Naive thymus-derived CD8-positive, alpha-beta T cell (primary cell): ENCODE measurements around the gene CHST5. TPM values are rescaled to one million over a fixed set of nuclear protein-coding genes. Genes with fewer than 3 reads are reported as not detected.

Experiments
- ATAC-seq, 2 donors: fragments of 150-1000 bp; cut with Tn5 transposase in 1 of 2; sonication (Bioruptor Pico), chemical (Tn5 transposase) in 1 of 2; 1 replicate in 1 of 2; 2 replicates in 1 of 2; pipeline ENCODE4 v1.10.0; 2021; ENCODE audit warnings: mild to moderate bottlenecking in 2 of 2, moderate library complexity in 2 of 2
- POLR2A ChIA-PET: fragments of 350-600 bp; sonication (Branson Sonifier 250); formaldehyde crosslinking; loops from one replicate; lab custom pipeline; 2021; ENCODE audit warnings: antibody characterized with exemption; lab: Charles Lee
- DNase-seq, 10 donors: peaks; one replicate each; pipeline versions ENCODE4 v3.0.0 to v3.0.0-alpha.2; 2020 to 2022
- H3K27ac Mint-ChIP-seq, 10 donors: one replicate each; pipeline ENCODE4 v1.8.0; 2020 to 2022; ENCODE audit warnings: mild to moderate bottlenecking in 10 of 10, mixed read lengths in 10 of 10, moderate library complexity in 4 of 10, inconsistent platforms in 1 of 10
- H3K27me3 Mint-ChIP-seq, 5 donors: one replicate each; pipeline ENCODE4 v1.8.0; 2021 to 2022; ENCODE audit warnings: mixed read lengths in 5 of 5
- H3K36me3 Mint-ChIP-seq, 3 donors: one replicate each; pipeline ENCODE4 v1.8.0; 2020 to 2022; ENCODE audit warnings: mixed read lengths in 3 of 3, mild to moderate bottlenecking in 2 of 3, inconsistent platforms in 1 of 3
- H3K4me1 Mint-ChIP-seq, 4 donors: one replicate each; pipeline ENCODE4 v1.8.0; 2021 to 2022; ENCODE audit warnings: mixed read lengths in 4 of 4
- H3K4me3 Mint-ChIP-seq, 10 donors: one replicate each; pipeline ENCODE4 v1.8.0; 2020 to 2022; ENCODE audit warnings: mild to moderate bottlenecking in 10 of 10, mixed read lengths in 10 of 10, moderate library complexity in 6 of 10, inconsistent platforms in 1 of 10
- H3K9me3 Mint-ChIP-seq, 9 donors: one replicate each; pipeline ENCODE4 v1.8.0; 2020 to 2022; ENCODE audit warnings: mixed read lengths in 9 of 9, mild to moderate bottlenecking in 3 of 9, inconsistent platforms in 1 of 9, moderate library complexity in 1 of 9
- polyA plus RNA-seq, 3 donors: library from polyadenylated mRNA; unstranded; fragments of 300-500 nt; fragmentation: Illumina TruSeq; gene quantifications; one replicate each; pipeline ENCODE4 v1.2.3, GENCODE V29; 2021
- total RNA-seq, 8 experiments: library from RNA in 2 of 8; stranded (reverse) in 2 of 8; gene quantifications; one replicate each; pipeline ENCODE4 v1.2.3 and lab custom pipeline; 2021 to 2026

Gene CHST5
- total and polyA plus RNA-seq, 5 experiments from 2014 or later: not detected

- peaks cover 8 to 55% (median 48%) of the 10 kb centered on the region in 4 donors for H3K4me1 Mint-ChIP-seq
- POLR2A ChIA-PET: interaction anchor here (0.6 to 6.1 kb wide), 7 partner anchors 7 to 81 kb away, joined by 3 to 58 read pairs (median 13); partner anchors contain the start of genes ADAT1, KARS1, TERF2IP and TMEM231
- peak in 1 of 2 donors; percentile 2 for ATAC-seq
These were observed 30.9 kb upstream of the CHST5 start for GRCh38 chr16:75566758-75567255.

DNA sequence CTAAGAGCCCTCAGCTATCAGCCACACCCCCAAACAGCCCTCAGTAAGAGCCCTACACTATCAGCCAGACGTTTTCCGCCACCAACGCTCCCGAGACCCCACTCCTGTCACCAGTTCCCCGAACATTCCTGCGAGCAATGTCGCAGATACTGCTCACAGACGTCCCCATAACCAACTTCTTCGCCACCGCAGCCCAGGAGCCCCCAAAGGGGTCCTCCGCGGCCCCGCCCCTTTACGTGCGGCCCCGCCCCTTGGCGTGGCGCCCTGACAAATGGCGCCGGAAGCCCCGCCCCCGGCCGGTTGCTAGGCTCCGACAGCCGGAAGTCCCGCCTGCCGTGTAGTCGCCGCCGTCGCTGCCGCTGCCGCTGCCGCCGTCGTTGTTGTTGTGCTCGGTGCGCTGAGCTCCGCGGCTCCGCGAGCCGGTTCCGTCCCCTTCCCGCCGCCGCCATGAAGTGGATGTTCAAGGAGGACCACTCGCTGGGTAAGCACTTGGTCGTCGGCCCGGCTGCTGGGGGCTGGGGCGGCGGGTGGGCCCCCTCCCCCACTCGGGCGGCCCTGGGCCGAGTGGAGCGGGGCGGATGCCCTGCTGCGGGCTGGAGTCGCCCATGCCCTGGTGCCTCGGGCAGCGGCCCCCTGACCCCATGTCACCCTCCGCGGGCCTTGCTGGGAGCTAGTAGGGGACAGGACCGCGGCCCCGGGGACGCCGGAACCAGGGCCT lies 30.3 kb upstream of the CHST5 start, which contains the start of gene GABARAPL2:
GABARAPL2 (plus strand) TSS at position 340 of the 718 bp plus-strand sequence; CDS start at position 448, 108 bp downstream.
- Mint-ChIP-seq H3K4me3 (peak within 1 kb of the TSS; percentile 91 to 99 (median 98)), H3K27ac (peak within 1 kb of the TSS; percentile 92 to 99 (median 97)), H3K4me1 (peaks cover 8 to 52% (median 44%) of the 10 kb centered on the region in 4 donors), H3K27me3 (peaks cover 3 to 19% (median 9%) of the 10 kb centered on the region in 5 donors), H3K36me3 (peaks cover 0 to 29% (median 3%) of the 10 kb centered on the region in 3 donors), H3K9me3 (no peaks in the 10 kb centered on the region)
- POLR2A ChIA-PET: interaction anchor here (0.8 to 6.1 kb wide), 9 partner anchors 8 to 133 kb away, joined by 3 to 58 read pairs (median 8); partner anchors contain the start of genes ADAT1, CFDP1, KARS1 and TERF2IP
- ATAC-seq (peak; percentile 79), DNase-seq (peak; percentile 84 to 98 (median 94))

More at GRCh38 chr16:75566758-75567255, 30.9 kb upstream of the CHST5 start:
- Mint-ChIP-seq H3K27ac (peak overlapping the region; percentile 22 to 91 (median 80)), H3K9me3 (no peaks in the 10 kb centered on the region), H3K36me3 (peaks cover 0 to 35% (median 3%) of the 10 kb centered on the region in 3 donors), H3K27me3 (peaks cover 3 to 19% (median 9%) of the 10 kb centered on the region in 5 donors), H3K4me3 (peak overlapping the region; percentile 72 to 99 (median 97))
- peak in 5 of 10 donors; percentile 13 to 30 (median 22) for DNase-seq

DNA sequence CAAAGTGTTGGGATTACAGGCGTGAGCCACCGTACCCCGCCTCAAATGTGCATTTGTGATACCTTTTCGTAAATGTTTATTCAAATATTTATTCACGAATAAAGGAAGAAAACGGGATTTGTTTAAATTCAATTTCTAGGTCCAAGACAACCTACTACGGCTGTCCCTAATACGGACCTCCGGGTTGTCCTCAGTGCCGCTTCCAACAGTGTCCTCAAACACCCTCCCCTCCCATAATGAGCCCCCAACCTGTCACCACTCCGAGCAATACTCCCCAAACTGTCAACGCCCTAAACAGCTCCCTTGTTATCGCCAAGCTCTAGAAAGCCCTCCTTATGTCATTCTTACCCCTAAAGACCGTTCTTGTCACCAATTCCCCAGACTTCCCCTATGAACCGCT lies 29.7 kb upstream of the CHST5 start:
- H3K27ac Mint-ChIP-seq: peak overlapping the region; percentile 92 to 99 (median 97)
- no peaks in the 10 kb centered on the region for H3K9me3 Mint-ChIP-seq
- peaks cover 0 to 26% (median 3%) of the 10 kb centered on the region in 3 donors for H3K36me3 Mint-ChIP-seq
- H3K4me1 Mint-ChIP-seq: peaks cover 8 to 49% (median 43%) of the 10 kb centered on the region in 4 donors
- POLR2A ChIA-PET: interaction anchor here (0.8 to 6.1 kb wide), 10 partner anchors 8 to 132 kb away, joined by 3 to 58 read pairs (median 6); partner anchors contain the start of genes ADAT1, CFDP1, KARS1 and TERF2IP
- peak overlapping the region; percentile 91 to 99 (median 98) for H3K4me3 Mint-ChIP-seq
- peaks cover 3 to 19% (median 9%) of the 10 kb centered on the region in 5 donors for H3K27me3 Mint-ChIP-seq
- DNase-seq (no peak), ATAC-seq (no peak)

- H3K9me3 Mint-ChIP-seq: no peaks in the 10 kb centered on the region
- H3K4me1 Mint-ChIP-seq: peaks cover 4 to 14% (median 11%) of the 10 kb centered on the region in 4 donors
- no peak overlapping the region for H3K4me3 Mint-ChIP-seq
- H3K27me3 Mint-ChIP-seq: peaks cover 3 to 19% (median 10%) of the 10 kb centered on the region in 5 donors
- ATAC-seq (no peak), DNase-seq (no peak)
- no peak overlapping the region for H3K27ac Mint-ChIP-seq
- POLR2A ChIA-PET: no interaction called here
- no peaks in the 10 kb centered on the region for H3K36me3 Mint-ChIP-seq
These were observed 23.9 kb upstream of the CHST5 start for GRCh38 chr16:75559564-75560372.

DNA sequence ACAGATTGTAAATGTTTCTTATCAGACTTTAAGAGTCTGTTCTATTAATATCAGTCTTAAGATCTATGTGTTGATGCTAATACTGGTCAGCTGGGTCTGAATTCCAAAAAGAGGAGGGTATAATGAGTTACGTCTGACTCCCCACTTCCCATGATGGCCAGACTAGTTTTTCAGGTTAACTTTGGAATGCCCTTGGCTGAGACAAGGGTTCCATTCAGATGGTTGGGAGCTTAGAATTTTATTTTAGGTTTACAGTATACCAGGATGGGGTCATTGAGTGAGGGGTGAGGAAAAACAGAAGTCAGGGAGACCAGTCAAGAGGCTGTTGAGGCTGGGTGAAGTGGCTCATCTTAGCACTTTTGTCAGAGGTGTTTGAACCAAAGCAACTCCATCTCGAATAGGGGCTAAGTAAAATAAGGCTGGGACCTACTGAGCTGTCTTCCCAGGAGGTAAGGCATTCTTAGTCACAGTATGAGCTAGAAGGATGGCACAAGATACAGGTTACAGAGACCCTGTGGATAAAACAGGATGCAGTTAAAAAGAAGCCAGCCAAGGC lies 23.0 kb upstream of the CHST5 start:
- H3K27me3 Mint-ChIP-seq: peaks cover 4 to 19% (median 6%) of the 10 kb centered on the region in 5 donors
- no peak overlapping the region for H3K4me3 Mint-ChIP-seq
- H3K36me3 Mint-ChIP-seq: no peaks in the 10 kb centered on the region
- DNase-seq (no peak), ATAC-seq (no peak)
- POLR2A ChIA-PET: interaction anchor here (0.7 kb wide), 1 partner anchor 8 kb away, joined by 3 read pairs; no protein-coding TSS in a partner anchor
- peaks cover 4 to 13% (median 11%) of the 10 kb centered on the region in 4 donors for H3K4me1 Mint-ChIP-seq
- H3K9me3 Mint-ChIP-seq: no peaks in the 10 kb centered on the region
- no peak overlapping the region for H3K27ac Mint-ChIP-seq

DNA sequence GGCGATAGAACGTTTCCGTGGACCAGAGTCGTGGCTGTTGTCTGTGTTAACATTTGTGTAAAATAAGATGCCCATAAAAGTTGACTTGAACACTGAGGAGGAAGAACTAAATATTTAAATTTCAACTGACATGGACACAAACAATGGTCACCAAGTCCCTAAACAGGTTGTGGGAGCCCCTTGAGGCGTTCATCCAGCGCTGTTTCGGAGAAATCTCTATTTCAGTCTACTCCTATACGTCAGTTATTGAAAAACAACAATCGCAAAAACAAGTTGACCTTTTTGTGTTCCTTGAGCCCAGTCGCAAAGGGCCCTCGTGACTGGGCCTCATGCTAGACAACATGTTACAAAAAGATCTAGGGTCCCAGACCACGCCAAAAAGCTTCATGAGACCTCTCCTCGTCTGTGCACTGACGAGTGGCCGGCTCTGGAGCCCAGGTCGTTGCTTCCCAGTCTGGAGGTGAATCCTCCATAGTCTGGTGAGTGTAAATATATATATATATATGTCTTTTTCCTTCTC lies 20.6 kb upstream of the CHST5 start:
- ATAC-seq: no peak
- Mint-ChIP-seq H3K4me3 (peak overlapping the region; percentile 81 to 94 (median 90)), H3K4me1 (peaks cover 4 to 13% (median 11%) of the 10 kb centered on the region in 4 donors)

DNA sequence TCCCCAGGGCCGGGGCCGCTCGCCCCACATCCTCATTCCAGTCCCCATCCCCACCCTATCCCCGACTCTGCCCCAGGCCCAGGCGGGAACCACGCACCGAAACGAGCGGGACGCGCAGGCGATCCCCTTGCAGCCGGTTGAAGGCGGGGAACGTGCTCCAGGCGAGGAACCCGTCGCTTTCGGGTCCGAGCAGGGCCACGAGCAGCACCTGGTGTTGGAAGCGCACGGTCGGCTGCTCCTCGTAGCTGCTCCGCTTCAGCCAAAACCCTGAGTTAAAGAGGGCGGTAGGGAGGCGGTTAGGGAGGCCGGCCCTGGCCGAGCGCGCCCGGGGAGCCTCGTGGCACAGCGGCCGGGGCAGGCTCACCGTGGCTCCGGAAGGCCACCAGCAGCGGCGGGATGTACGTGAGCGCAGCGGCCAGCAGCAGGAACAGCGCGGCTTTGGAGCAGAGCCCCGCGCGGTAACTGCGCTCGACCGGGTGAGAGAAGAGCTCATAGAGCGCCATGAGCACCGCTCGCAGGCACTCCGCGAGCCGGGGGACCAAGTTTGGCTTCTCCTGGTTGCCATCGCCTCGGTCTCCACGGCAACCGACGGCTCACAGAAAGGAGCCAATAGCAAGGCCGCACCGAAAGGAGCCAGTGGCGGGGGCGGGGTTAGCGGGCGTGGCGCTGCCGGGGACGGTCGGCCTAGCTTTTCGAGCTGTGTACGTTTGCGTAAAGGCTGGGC lies 20.0 kb upstream of the CHST5 start, which contains the start of gene TMEM231:
TMEM231 (minus strand) TSS at position 546 of the 724 bp plus-strand sequence; CDS start at position 503, 43 bp downstream.
- H3K27ac Mint-ChIP-seq: peak within 1 kb of the TSS; percentile 87 to 95 (median 93)
- H3K9me3 Mint-ChIP-seq: no peaks in the 10 kb centered on the region
- H3K36me3 Mint-ChIP-seq: no peaks in the 10 kb centered on the region
- DNase-seq (peak; percentile 90 to 98 (median 95)), ATAC-seq (peak; percentile 94)
- peaks cover 4 to 20% (median 6%) of the 10 kb centered on the region in 5 donors for H3K27me3 Mint-ChIP-seq
- peaks cover 4 to 13% (median 11%) of the 10 kb centered on the region in 4 donors for H3K4me1 Mint-ChIP-seq
- peak within 1 kb of the TSS; percentile 81 to 94 (median 90) for H3K4me3 Mint-ChIP-seq
- POLR2A ChIA-PET: interaction anchor here (0.6 to 3.4 kb wide), 8 partner anchors 10 to 122 kb away, joined by 3 to 38 read pairs (median 8); partner anchors contain the start of genes ADAT1, CFDP1, GABARAPL2 and KARS1

More for the DNA sequence above, 20.6 kb upstream of the CHST5 start:
- Mint-ChIP-seq H3K9me3 (no peaks in the 10 kb centered on the region), H3K27me3 (peaks cover 4 to 20% (median 6%) of the 10 kb centered on the region in 5 donors), H3K27ac (peak overlapping the region; percentile 87 to 95 (median 92)), H3K36me3 (no peaks in the 10 kb centered on the region)
- POLR2A ChIA-PET: interaction anchor here (1.0 to 3.4 kb wide), 7 partner anchors 9 to 123 kb away, joined by 3 to 38 read pairs (median 8); partner anchors contain the start of genes ADAT1, CFDP1, GABARAPL2 and KARS1
- no peak for DNase-seq

DNA sequence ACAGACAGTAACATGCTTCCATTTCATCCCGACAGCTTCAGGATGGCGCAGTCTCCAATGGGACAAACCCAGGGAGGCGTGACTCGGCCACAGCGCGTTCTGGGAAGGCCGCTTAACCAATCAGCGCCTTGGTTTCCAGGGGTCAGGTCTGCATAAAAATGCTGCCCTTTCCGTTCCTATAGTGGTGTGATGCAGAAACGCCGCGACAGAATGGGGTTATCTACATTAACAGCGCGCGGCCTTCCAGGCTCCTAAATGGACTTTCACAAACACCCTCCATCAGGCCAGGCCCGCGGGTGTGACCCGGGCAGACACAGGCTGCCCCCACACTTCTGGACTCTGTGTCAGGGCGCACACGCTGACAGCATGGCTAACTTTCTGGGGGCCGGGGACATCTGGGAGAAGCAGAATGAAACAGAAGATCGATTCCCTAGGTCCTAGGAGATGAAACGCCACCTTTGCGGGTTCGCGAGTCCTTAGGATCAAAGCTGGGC lies 19.4 kb upstream of the CHST5 start:
- no peak for DNase-seq
- Mint-ChIP-seq H3K27me3 (peaks cover 3 to 20% (median 6%) of the 10 kb centered on the region in 5 donors), H3K9me3 (no peaks in the 10 kb centered on the region), H3K27ac (peak overlapping the region in 9 of 10 donors; percentile 30 to 94 (median 92)), H3K4me1 (peaks cover 4 to 13% (median 11%) of the 10 kb centered on the region in 4 donors), H3K4me3 (peak overlapping the region; percentile 81 to 94 (median 90)), H3K36me3 (no peaks in the 10 kb centered on the region)
- POLR2A ChIA-PET: interaction anchor here (0.6 to 3.4 kb wide), 9 partner anchors 11 to 122 kb away, joined by 3 to 38 read pairs (median 7); partner anchors contain the start of genes ADAT1, CFDP1, GABARAPL2 and KARS1
- peak in 1 of 2 donors; percentile 3 for ATAC-seq

GRCh38 chr16:75552951-75553350 lies 17.0 kb upstream of the CHST5 start:
- ATAC-seq (no peak), DNase-seq (no peak)
- Mint-ChIP-seq H3K9me3 (no peaks in the 10 kb centered on the region), H3K4me1 (peaks cover 4 to 13% (median 11%) of the 10 kb centered on the region in 4 donors), H3K4me3 (no peak overlapping the region), H3K36me3 (no peaks in the 10 kb centered on the region), H3K27ac (no peak overlapping the region), H3K27me3 (peaks cover 3 to 20% (median 6%) of the 10 kb centered on the region in 5 donors)
- POLR2A ChIA-PET: interaction anchor here (1.1 kb wide), 1 partner anchor 12 kb away, joined by 3 read pairs; no protein-coding TSS in a partner anchor

DNA sequence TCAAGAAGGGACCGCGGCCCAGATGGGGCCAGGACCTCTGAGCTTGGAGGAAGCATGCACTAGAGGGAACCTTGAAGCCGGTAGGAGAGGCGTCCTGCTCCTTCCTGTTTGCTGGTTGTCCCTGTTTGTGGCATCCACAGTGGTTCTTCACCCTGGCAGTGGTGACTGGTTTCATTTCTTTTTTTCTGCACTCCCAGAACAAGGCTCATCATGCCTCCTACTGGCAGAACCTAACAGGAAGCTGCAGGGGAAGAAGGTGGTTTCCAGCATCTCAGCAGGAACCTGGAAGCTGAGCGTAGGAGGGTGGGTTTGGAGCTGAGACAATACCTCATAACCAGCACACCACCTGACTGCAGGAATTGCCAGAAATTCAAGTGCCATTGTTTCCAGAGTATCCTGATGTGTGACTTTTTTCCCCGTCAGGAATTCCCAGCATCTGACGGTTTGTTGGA lies 14.3 kb upstream of the CHST5 start:
- Mint-ChIP-seq H3K4me1 (peaks cover 0 to 2% (median 2%) of the 10 kb centered on the region in 4 donors), H3K36me3 (no peaks in the 10 kb centered on the region), H3K27ac (no peak overlapping the region), H3K27me3 (peaks cover 3 to 20% (median 6%) of the 10 kb centered on the region in 5 donors), H3K9me3 (no peaks in the 10 kb centered on the region), H3K4me3 (no peak overlapping the region)
- DNase-seq: peak in 3 of 10 donors; percentile 2 to 13 (median 4)
- peak in 1 of 2 donors; percentile 54 for ATAC-seq
- POLR2A ChIA-PET: interaction anchor here (0.7 kb wide), 1 partner anchor 72 kb away, joined by 3 read pairs; no protein-coding TSS in a partner anchor
